HK-2 (cell line): ENCODE data around the gene USP15.

Experiments
- DNase-seq: peaks from one replicate; pipeline ENCODE4 v3.0.0-alpha.2; 2018; ENCODE audit not compliant: unreplicated experiment

USP15 gene

GRCh38 chr12:62259993-62260732 is at the start of gene USP15:
Gene USP15 (plus strand): TSS chr12:62260404. CDS start chr12:62260415, 11 bp downstream.
- DNase-seq, result peak; percentile 95

- peak; percentile 11 for DNase-seq
Observed at GRCh38 chr12:62210422-62210821, 49.8 kb upstream of the USP15 start.

- no peak for DNase-seq
Observed at GRCh38 chr12:62211510-62211909, 48.7 kb upstream of the USP15 start.

- DNase-seq, result no peak
Observed at GRCh38 chr12:62214846-62215245, 45.4 kb upstream of the USP15 start.

GRCh38 chr12:62215506-62215905 is 44.7 kb upstream of the USP15 start:
- no peak for DNase-seq

- DNase-seq, result no peak
Observed at GRCh38 chr12:62217466-62218194, 42.6 kb upstream of the USP15 start.

- DNase-seq, result no peak
Observed at GRCh38 chr12:62221107-62221506, 39.1 kb upstream of the USP15 start.

- no peak for DNase-seq
Observed at GRCh38 chr12:62224601-62225000, 35.6 kb upstream of the USP15 start.

GRCh38 chr12:62227091-62227490 is 33.1 kb upstream of the USP15 start:
- no peak for DNase-seq

GRCh38 chr12:62230652-62231051 is 29.6 kb upstream of the USP15 start:
- no peak for DNase-seq

GRCh38 chr12:62232143-62232729 is 28.0 kb upstream of the USP15 start:
- DNase-seq, result no peak

- no peak for DNase-seq
Observed at GRCh38 chr12:62233805-62234204, 26.4 kb upstream of the USP15 start.

- DNase-seq, result no peak
Observed at GRCh38 chr12:62239571-62239970, 20.6 kb upstream of the USP15 start.

- no peak for DNase-seq
Observed at GRCh38 chr12:62247281-62248045, 12.7 kb upstream of the USP15 start.

- no peak for DNase-seq
Observed at GRCh38 chr12:62248873-62249272, 11.3 kb upstream of the USP15 start.

GRCh38 chr12:62249419-62249818 is 10.8 kb upstream of the USP15 start:
- DNase-seq, result no peak

GRCh38 chr12:62250671-62251608 is 9.3 kb upstream of the USP15 start:
- no peak for DNase-seq

- DNase-seq, result no peak
Observed at GRCh38 chr12:62251609-62251958, 8.6 kb upstream of the USP15 start.

- DNase-seq, result no peak
Observed at GRCh38 chr12:62252576-62252975, 7.6 kb upstream of the USP15 start.

GRCh38 chr12:62254967-62255366 is 5.2 kb upstream of the USP15 start:
- DNase-seq, result no peak

GRCh38 chr12:62256408-62257096 is 3.7 kb upstream of the USP15 start:
- no peak for DNase-seq
